Neuronal stem cell (in vitro differentiated cells): ENCODE measurements around the gene RAB15. TPM values are rescaled to one million over a fixed set of nuclear protein-coding genes. Genes with fewer than 3 reads are reported as not detected.

Experiments used
- DNase-seq: peaks from one replicate; pipeline ENCODE4 v3.0.0-alpha.2; 2013; ENCODE audit warnings: low spot score
- H2AFZ ChIP-seq: one replicate; pipeline ENCODE4 v1.6.1; 2013; ENCODE audit warnings: mild to moderate bottlenecking, low read length, inconsistent platforms
- H2AK5ac ChIP-seq: 2 replicates; pipeline ENCODE4 v1.6.1; 2013; ENCODE audit warnings: low read depth, mild to moderate bottlenecking, inconsistent platforms, low read length, moderate library complexity, mixed read lengths
- H2BK120ac ChIP-seq: 2 replicates; pipeline ENCODE4 v1.6.1; 2013; ENCODE audit warnings: low read depth, mild to moderate bottlenecking, inconsistent platforms, low read length, moderate library complexity, mixed read lengths
- H2BK12ac ChIP-seq: one replicate; pipeline ENCODE4 v1.6.1; 2013; ENCODE audit warnings: low read length, inconsistent platforms
- H2BK15ac ChIP-seq: 2 replicates; pipeline ENCODE4 v1.6.1; 2013; ENCODE audit warnings: mild to moderate bottlenecking, low read length, inconsistent platforms, mixed read lengths
- H2BK5ac ChIP-seq: one replicate; pipeline ENCODE4 v1.6.1; 2013; ENCODE audit warnings: inconsistent platforms, mild to moderate bottlenecking, low read length, moderate library complexity
- H3K14ac ChIP-seq: one replicate; pipeline ENCODE4 v1.6.1; 2013; ENCODE audit warnings: low read length, inconsistent platforms
- H3K18ac ChIP-seq: 2 replicates; pipeline ENCODE4 v1.6.1; 2013; ENCODE audit warnings: low read length, inconsistent platforms
- H3K23ac ChIP-seq: 2 replicates; pipeline ENCODE4 v1.6.1; 2013; ENCODE audit warnings: low read depth, mild to moderate bottlenecking, mixed read lengths, low read length, inconsistent platforms; ENCODE audit not compliant: poor library complexity
- H3K27ac ChIP-seq: replicated peaks from 3 replicates; pipeline ENCODE4 v1.5.1; 2013; ENCODE audit warnings: low read length, inconsistent platforms
- H3K27me3 ChIP-seq, 3 experiments: 2 replicates each; pipeline ENCODE4 v1.6.1; 2013; ENCODE audit warnings: low read length in 3 of 3, mild to moderate bottlenecking in 2 of 3, inconsistent platforms in 1 of 3, low read depth in 1 of 3, mixed read lengths in 1 of 3, moderate library complexity in 1 of 3; ENCODE audit not compliant: control insufficient read depth in 3 of 3, insufficient read depth in 3 of 3
- H3K36me3 ChIP-seq, 2 donors: replicated peaks in 1 of 2; 2 replicates each; pipeline ENCODE4 v1.6.1; 2013; ENCODE audit warnings: low read length in 2 of 2; ENCODE audit not compliant: control insufficient read depth in 2 of 2, insufficient read depth in 2 of 2
- H3K4ac ChIP-seq: 2 replicates; pipeline ENCODE4 v1.6.1; 2013; ENCODE audit warnings: inconsistent platforms, mild to moderate bottlenecking, low read length, moderate library complexity
- H3K4me1 ChIP-seq, 2 donors: 1 replicate in 1 of 2; 2 replicates in 1 of 2; pipeline ENCODE4 v1.6.1; 2013; ENCODE audit warnings: low read length in 2 of 2, low read depth in 1 of 2; ENCODE audit not compliant: control insufficient read depth in 2 of 2, insufficient read depth in 1 of 2
- H3K4me2 ChIP-seq: one replicate; pipeline ENCODE4 v1.6.1; 2013; ENCODE audit warnings: mild to moderate bottlenecking, low read length, inconsistent platforms; ENCODE audit not compliant: insufficient read depth, poor library complexity, severe bottlenecking
- H3K4me3 ChIP-seq, 2 donors: 2 replicates each; pipeline ENCODE4 v1.5.1; 2013; ENCODE audit warnings: low read length in 2 of 2, mild to moderate bottlenecking in 2 of 2, inconsistent platforms in 1 of 2, moderate library complexity in 1 of 2
- H3K79me1 ChIP-seq: one replicate; pipeline ENCODE4 v1.6.1; 2013; ENCODE audit warnings: low read depth, mild to moderate bottlenecking, inconsistent platforms, low read length, moderate library complexity
- H3K9ac ChIP-seq: one replicate; pipeline ENCODE4 v1.6.1; 2013; ENCODE audit warnings: mild to moderate bottlenecking, low read depth, low read length, inconsistent platforms; ENCODE audit not compliant: poor library complexity
- H3K9me3 ChIP-seq, 2 donors: replicated peaks in 1 of 2; 2 replicates each; pipeline versions ENCODE3 to v1.6.1; 2013; ENCODE audit warnings: low read length in 2 of 2, mild to moderate bottlenecking in 2 of 2, inconsistent platforms in 1 of 2, low read depth in 1 of 2, mixed read lengths in 1 of 2, moderate library complexity in 1 of 2; ENCODE audit not compliant: control insufficient read depth in 2 of 2, insufficient read depth in 1 of 2
- H4K8ac ChIP-seq: one replicate; pipeline ENCODE4 v1.6.1; 2013; ENCODE audit warnings: low read depth, mild to moderate bottlenecking, inconsistent platforms, low read length, moderate library complexity
- H4K91ac ChIP-seq: one replicate; pipeline ENCODE4 v1.6.1; 2013; ENCODE audit warnings: low read length, low read depth, mild to moderate bottlenecking, inconsistent platforms; ENCODE audit not compliant: poor library complexity
- WGBS, 2 donors: extraction: QIAGEN DNeasy Blood & Tissue Kit; methylation state at CpG; one replicate each; pipeline ENCODE4 v1.1.7; 2013; ENCODE audit warnings: missing lambda C conversion rate in 2 of 2, mixed read lengths in 1 of 2; ENCODE audit not compliant: insufficient read length in 2 of 2, insufficient replicate concordance in 1 of 2; ENCODE audit errors: extremely low coverage in 2 of 2; 5-methylcytosine and 5-hydroxymethylcytosine counted together
- polyA plus RNA-seq, 2 experiments: library from polyadenylated mRNA; stranded (reverse); fragments of 200-250 nt; gene quantifications; one replicate each; pipeline ENCODE4 v1.2.3, GENCODE V29; 2013

The RAB15 gene
- 11.7 TPM for polyA plus RNA-seq (2013, experiment 1 of 2)
- polyA plus RNA-seq (2013, experiment 2 of 2): 10.4 TPM

DNA sequence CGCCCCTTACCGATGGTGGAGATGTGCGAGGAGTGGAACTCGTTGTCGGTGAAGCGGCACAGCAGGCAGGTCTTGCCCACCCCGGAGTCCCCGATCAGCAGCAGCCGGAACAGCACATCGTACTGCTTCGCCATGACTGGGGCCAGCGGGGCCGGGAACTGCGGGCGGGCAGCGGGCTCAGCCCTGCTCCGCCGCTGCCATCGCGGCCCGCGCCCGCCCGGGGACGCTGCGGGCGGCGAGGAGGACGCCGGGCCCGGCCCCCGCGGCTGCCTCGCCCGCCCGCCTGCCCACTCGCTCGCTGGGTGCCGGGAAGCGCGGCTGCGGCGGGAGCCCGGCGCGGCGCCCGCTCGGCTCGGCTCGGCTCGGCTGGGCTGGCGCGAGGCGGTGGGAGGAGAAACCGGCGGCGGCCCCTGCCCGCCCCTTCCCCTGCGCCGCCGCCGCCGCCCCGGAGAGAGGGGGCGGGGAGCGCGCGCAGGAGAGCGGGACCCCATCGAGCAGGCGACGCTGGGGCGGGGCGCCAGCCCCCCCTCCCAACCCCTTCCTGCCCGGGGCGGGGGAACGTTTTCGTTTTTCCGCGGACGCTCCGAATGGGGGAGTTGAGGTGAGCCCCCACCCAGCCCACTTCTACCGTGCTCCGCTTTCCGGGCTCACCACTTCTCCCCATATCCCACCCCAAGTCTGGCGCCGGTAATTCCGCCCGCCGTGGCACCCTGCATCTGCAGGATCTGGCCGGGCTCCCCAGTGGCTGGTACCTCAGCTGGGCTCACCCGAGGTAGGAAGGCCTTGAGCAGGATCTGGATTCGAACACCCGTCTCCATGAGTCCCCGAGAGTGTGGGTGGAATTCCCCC, at the start of gene RAB15:
RAB15 (minus strand) TSS at position 394 of the 849 bp plus-strand sequence; CDS start at position 134, 260 bp downstream.
- Histone ChIP-seq H3K4ac (no peak within 1 kb of the TSS), H3K4me1 (peaks cover 4 to 19% of the 10 kb centered on the region in 2 donors), H2BK15ac (peak within 1 kb of the TSS; percentile 24), H3K9ac (peak within 1 kb of the TSS; percentile 85), H3K79me1 (no peaks in the 10 kb centered on the region), H2BK12ac (no peak within 1 kb of the TSS), H2BK5ac (no peak within 1 kb of the TSS), H3K27me3 (peaks cover 0 to 8% (median 0%) of the 10 kb centered on the region in 3 experiments), H3K18ac (peak within 1 kb of the TSS; percentile 98), H3K14ac (no peak within 1 kb of the TSS), H2BK120ac (peak within 1 kb of the TSS; percentile 78), H3K4me2 (peak within 1 kb of the TSS; percentile 81), H3K4me3 (peak within 1 kb of the TSS; percentile 76 to 89), H3K9me3 (peaks cover 0 to 1% of the 10 kb centered on the region in 2 donors), H4K91ac (no peak within 1 kb of the TSS), H3K27ac (no peak within 1 kb of the TSS), H3K36me3 (no peaks in the 10 kb centered on the region), H3K23ac (peak within 1 kb of the TSS; percentile 25), H2AK5ac (peak within 1 kb of the TSS; percentile 85), H2AFZ (peak within 1 kb of the TSS; percentile 90), H4K8ac (peak within 1 kb of the TSS; percentile 87)
- DNase-seq: no peak
- WGBS, 2 donors: no CpG with 5 or more reads among the region's 96 CpGs

DNA sequence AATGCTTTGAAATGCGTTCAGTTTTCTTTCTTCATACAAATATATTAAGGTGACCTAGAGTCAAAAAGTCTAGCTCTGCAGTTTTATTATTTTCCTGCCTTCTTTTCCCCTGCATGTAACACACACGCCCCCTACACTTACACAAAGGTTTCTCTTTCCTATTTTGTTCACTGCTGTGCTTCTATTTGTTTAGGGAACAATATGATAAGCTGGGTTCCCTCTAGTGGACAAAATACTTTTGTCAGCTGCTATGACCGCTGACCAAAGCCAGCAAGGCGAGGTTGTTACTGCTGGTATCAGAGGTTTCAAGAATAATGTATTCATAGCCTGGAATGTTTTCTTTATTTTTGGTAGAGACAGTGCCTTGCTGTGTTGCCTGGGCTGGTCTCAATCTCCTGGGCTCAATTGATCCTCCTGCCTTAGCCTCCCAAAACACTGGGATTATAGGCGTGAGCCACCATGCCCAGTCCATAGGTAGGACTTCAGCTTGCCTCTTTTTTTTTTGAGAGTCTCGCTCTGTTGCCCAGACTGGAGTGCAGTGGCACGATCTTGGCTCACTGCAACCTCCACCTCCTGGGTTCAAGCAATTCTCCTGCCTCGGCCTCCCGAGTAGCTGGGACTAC, 47.9 kb upstream of the RAB15 start:
- Histone ChIP-seq H3K23ac (no peak overlapping the region), H3K4me1 (peaks cover 7 to 11% of the 10 kb centered on the region in 2 donors), H3K9me3 (no peaks in the 10 kb centered on the region), H2BK120ac (no peak overlapping the region), H3K4me2 (no peak overlapping the region), H2BK5ac (no peak overlapping the region), H4K91ac (no peak overlapping the region), H3K4ac (no peak overlapping the region), H3K27me3 (no peaks in the 10 kb centered on the region), H4K8ac (no peak overlapping the region), H2AK5ac (no peak overlapping the region), H3K27ac (no peak overlapping the region), H2AFZ (no peak overlapping the region), H3K14ac (no peak overlapping the region), H3K4me3 (no peak overlapping the region), H2BK12ac (no peak overlapping the region), H3K18ac (no peak overlapping the region), H3K79me1 (no peaks in the 10 kb centered on the region), H3K36me3 (peaks cover 3 to 35% of the 10 kb centered on the region in 2 donors), H2BK15ac (no peak overlapping the region), H3K9ac (no peak overlapping the region)
- WGBS, 2 donors: no CpG with 5 or more reads among the region's 9 CpGs
- DNase-seq: peak; percentile 56

DNA sequence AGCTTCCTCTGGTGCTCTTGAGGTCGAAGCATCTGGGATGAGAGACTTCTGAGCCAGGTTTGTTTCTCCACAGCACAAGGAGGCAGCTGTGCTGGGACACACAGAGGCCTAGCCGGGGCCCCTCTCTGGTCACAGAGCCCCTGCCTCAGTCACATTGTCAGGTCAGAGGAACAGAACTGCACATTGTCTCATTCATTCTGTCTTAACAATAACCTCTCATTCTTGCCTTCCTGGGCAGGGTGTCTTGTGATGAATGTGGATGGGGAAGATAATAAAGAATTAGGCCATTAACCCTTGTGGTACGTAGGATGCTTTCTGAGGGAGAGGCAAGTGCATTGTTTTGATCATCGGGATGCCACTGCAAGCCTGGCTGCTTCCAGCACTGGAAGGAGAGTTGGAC, 44.3 kb upstream of the RAB15 start:
- H3K27ac ChIP-seq: peak overlapping the region; percentile 8
- no peak overlapping the region for H2AFZ ChIP-seq
- no peak overlapping the region for H3K4me3 ChIP-seq
- H2BK12ac ChIP-seq: no peak overlapping the region
- H3K23ac ChIP-seq: no peak overlapping the region
- no peak overlapping the region for H2BK120ac ChIP-seq
- H3K79me1 ChIP-seq: no peaks in the 10 kb centered on the region
- no peak overlapping the region for H2BK15ac ChIP-seq
- peak; percentile 6 for DNase-seq
- WGBS, 2 donors: no CpG with 5 or more reads among the region's 4 CpGs
- no peaks in the 10 kb centered on the region for H3K27me3 ChIP-seq
- H3K18ac ChIP-seq: no peak overlapping the region
- no peak overlapping the region for H3K9ac ChIP-seq
- no peak overlapping the region for H2BK5ac ChIP-seq
- no peak overlapping the region for H4K91ac ChIP-seq
- H3K36me3 ChIP-seq: peaks cover 5 to 58% of the 10 kb centered on the region in 2 donors
- no peak overlapping the region for H4K8ac ChIP-seq
- peaks cover 7 to 11% of the 10 kb centered on the region in 2 donors for H3K4me1 ChIP-seq
- H3K4ac ChIP-seq: no peak overlapping the region
- H2AK5ac ChIP-seq: no peak overlapping the region
- H3K14ac ChIP-seq: no peak overlapping the region
- no peak overlapping the region for H3K4me2 ChIP-seq
- H3K9me3 ChIP-seq: no peaks in the 10 kb centered on the region

DNA sequence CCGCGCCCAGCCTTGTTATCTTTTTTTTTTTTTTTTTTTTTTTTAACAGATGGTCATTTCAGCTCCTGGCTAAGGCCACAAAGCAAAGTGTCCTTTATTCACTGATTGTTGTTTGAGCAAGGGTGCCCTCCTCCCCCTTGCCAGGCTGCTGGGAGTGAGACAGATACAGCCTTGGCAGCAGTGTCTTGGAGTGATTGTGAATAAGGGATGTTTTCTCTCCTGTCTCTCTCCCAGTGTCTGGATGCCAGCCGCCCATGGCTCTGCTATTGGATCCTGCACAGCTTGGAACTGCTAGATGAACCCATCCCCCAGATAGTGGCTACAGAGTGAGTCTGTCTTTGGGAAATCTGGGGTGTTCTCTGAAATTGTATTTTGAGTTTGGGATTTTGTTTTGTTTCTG, 43.3 kb upstream of the RAB15 start:
- H3K4ac ChIP-seq: no peak overlapping the region
- H4K8ac ChIP-seq: no peak overlapping the region
- no peak overlapping the region for H3K23ac ChIP-seq
- H2AK5ac ChIP-seq: no peak overlapping the region
- H3K14ac ChIP-seq: no peak overlapping the region
- H3K27me3 ChIP-seq: no peaks in the 10 kb centered on the region
- no peak overlapping the region for H2AFZ ChIP-seq
- no peak overlapping the region for H2BK12ac ChIP-seq
- H3K4me3 ChIP-seq: no peak overlapping the region
- H2BK5ac ChIP-seq: no peak overlapping the region
- no peaks in the 10 kb centered on the region for H3K79me1 ChIP-seq
- no peaks in the 10 kb centered on the region for H3K9me3 ChIP-seq
- no peak overlapping the region for H3K18ac ChIP-seq
- peaks cover 7 to 11% of the 10 kb centered on the region in 2 donors for H3K4me1 ChIP-seq
- H2BK15ac ChIP-seq: no peak overlapping the region
- H2BK120ac ChIP-seq: no peak overlapping the region
- DNase-seq: no peak
- H3K27ac ChIP-seq: no peak overlapping the region
- no peak overlapping the region for H3K4me2 ChIP-seq
- no peak overlapping the region for H4K91ac ChIP-seq
- no peak overlapping the region for H3K9ac ChIP-seq
- H3K36me3 ChIP-seq: peaks cover 5 to 62% of the 10 kb centered on the region in 2 donors
- WGBS, 2 donors: no CpG with 5 or more reads among the region's 3 CpGs
